ENCODE results near the gene SMARCC2.
"Not testable (repeated sequence)": the region's sequence is repeated elsewhere in the genome, so short reads cannot be mapped to it uniquely, and the experiment has no call there.

Gene SMARCC2

DNA sequence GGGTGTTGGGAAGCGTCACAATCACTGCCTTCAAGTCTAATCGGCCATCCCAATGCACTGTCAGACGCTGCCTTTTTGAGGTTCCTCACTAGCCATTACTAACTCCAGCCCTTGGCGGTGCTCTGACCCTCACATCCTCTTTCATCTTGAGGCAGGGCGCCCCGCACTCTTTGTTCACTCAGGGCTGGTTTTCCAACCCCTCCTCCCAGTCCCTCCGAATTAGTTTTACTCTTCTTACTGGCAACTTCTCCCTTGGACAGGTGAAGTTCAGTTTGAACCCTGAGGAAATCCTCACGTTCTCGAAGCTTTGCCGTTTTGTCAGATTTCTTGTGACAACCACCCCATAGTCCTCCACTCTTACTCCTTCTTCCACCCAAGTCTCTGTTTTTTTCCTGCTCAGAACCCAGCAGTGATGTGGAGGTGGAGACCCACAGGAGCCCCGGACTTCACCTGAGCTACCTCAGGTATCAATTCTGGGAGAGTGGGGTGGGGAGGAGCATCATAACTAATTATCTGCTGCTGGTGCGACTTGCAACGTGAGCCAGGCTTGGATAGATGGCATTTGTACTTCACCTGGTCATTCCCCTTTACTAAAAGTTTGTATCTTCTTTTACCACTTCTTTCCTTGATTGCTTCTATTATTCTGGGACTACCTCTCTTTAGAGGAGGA lies 70.5 kb downstream of the SMARCC2 start:
- DNase-seq = no peak

DNA sequence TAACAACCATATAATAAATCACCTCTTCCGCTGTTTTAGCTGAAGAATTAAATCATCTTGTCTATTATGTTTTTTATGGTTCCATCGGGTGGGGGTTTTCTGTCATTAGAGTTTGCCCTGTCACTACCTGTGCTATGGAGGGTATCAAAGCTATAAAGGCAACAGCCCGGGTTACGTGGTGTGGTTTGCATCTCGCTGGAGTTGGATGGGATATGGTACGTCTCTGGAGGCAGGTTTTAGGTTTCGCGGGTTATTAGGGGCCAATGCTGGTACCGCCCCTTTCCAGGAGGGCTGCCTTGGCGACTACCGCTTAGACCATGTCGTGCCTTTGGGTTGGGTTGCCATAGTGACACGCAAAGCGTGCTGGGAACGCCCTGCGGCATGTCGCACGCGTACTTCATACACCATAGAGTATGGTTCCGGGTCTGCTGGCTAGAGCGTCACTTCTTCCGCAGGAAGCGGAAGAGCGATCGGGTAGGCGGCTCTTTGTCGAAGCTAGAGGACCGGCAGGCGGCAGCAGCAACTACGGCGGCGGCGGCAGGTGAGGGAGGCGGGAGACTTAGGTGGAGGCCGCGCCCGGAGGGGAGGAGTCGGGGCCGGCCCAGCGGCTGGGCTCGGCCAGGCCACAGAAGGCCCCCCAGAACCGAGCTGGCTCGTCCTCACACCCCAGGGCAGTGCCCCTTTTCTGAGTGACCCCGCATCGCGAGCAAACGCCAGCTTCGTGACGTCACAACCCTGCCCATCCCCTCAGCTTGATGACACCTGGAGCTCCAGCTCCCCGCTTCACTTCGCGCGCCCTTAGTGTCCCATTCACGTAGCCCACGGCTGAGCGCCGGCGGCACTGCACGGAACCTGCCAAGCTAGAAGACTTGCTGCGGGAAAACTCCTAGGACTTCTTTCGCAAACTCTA lies 71.2 kb downstream of the SMARCC2 start, which contains the start of gene ZC3H10:
ZC3H10 (plus strand) TSS at position 489 of the 910 bp plus-strand sequence. CDS start 2,297 bp downstream, outside the sequence.
- peak; percentile 99 for DNase-seq

- DNase-seq = not testable (repeated sequence)
Observed at GRCh38 chr12:56117082-56117706, 72.1 kb downstream of the SMARCC2 start.

DNA sequence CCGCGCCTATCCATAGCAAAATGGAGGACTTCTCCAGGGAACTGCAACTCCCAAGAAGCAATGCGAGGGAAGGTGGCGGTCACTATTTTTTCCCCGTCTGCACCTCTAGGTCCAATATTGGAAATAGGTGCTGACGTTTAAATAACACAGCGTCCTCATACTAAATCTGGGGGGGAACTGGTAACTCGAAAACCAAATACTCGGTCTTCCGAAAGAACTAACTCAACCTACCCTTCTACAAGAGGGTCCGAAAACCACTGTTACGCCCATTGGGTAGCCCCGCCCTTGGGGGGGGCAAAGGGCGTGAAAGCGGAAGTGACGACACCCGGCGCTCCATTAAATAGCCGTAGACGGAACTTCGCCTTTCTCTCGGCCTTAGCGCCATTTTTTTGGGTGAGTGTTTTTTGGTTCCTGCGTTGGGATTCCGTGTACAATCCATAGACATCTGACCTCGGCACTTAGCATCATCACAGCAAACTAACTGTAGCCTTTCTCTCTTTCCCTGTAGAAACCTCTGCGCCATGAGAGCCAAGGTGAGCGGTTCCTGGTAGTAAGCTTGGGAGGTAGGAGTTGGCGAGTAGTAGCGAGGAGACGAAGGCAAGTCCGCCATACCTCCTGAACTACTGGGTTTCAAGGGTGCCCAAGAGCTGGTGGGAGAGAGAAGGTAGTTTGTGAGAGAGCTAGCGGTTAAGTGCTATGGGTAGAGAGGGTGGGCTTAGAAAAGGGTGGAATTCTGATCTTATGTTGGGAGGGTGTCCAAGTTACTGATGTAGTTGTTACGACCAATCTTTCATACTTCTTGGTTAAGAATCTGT lies 72.8 kb downstream of the SMARCC2 start, which contains the start of gene RPL41:
RPL41 (plus strand) TSS at position 367 of the 815 bp plus-strand sequence.
- DNase-seq = peak; percentile 93

DNA sequence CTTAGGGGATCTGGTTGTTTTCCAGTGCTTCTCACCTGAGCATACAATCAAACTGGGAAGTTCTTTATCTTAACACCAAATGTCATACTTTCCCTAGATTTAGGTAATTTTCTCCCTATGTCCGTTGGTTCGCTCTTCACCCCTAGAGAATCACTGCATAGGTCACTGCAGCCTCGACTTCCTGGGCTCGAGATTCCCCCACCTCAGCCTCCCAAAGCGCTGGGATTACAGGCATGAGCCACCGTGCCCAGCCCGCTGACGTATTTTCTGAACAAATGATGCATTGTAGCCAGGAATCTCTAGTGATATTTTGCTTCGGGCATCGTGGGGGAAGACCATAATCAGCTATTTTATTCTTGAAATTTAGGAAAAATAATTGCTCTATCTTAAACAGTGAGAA lies 74.0 kb downstream of the SMARCC2 start:
- no peak for DNase-seq

GRCh38 chr12:56114084-56114483 lies 75.2 kb downstream of the SMARCC2 start:
- DNase-seq = no peak

Data from CD4-positive, alpha-beta T cell treated with Interleukin-4 for 4 hours (primary cell).